ENCODE measurements around the gene PYCARD.

DNA sequence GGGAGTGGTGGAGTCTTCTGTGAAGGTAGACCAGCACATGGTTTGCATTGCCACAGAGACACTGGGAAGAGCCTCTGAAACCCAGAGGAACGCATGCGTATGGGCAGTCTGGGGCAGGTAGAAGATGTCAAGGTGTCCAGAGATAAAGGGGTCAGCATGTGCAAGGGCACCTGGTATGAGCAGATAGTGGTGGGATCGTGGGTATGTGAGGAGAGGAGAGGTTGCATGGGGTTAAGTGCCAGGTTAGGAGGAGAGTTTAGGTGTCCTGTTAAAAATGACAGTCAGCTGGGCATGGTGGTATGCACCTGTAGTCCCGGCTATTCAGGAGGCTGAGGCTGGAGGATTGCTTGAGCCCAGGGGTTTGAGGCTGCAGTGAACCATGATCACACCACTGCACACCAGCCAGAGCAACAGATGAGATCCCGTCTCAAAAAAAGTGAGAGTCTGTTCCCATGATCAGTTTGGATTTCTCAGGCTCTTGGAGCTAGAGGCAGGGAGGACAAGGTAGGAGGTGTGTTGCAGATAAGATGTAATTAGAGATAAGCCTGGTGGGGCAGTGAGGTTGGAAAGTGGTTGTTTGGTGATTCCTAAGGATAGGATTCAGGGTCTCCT, 3.0 kb downstream of the PYCARD start:
- TF ChIP-seq, protein P1, sequence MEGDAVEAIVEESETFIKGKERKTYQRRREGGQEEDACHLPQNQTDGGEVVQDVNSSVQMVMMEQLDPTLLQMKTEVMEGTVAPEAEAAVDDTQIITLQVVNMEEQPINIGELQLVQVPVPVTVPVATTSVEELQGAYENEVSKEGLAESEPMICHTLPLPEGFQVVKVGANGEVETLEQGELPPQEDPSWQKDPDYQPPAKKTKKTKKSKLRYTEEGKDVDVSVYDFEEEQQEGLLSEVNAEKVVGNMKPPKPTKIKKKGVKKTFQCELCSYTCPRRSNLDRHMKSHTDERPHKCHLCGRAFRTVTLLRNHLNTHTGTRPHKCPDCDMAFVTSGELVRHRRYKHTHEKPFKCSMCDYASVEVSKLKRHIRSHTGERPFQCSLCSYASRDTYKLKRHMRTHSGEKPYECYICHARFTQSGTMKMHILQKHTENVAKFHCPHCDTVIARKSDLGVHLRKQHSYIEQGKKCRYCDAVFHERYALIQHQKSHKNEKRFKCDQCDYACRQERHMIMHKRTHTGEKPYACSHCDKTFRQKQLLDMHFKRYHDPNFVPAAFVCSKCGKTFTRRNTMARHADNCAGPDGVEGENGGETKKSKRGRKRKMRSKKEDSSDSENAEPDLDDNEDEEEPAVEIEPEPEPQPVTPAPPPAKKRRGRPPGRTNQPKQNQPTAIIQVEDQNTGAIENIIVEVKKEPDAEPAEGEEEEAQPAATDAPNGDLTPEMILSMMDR (IDR thresholded peaks at IDR 0.05): no peak
- TF ChIP-seq POLR2A (IDR thresholded peaks at IDR 0.05) (no peak), POLR2AphosphoS5 (IDR thresholded peaks at IDR 0.05) (no peak), EP300 (IDR thresholded peaks at IDR 0.05) (no peak)
